Measurements from ENCODE around the gene HPCAL1. TPM values are rescaled to one million over a fixed set of nuclear protein-coding genes. Genes with fewer than 3 reads are reported as not detected.

The HPCAL1 gene
- polyA plus RNA-seq, 1 donor from 2014 or later: 63.4 TPM

GRCh38 chr2:10346929-10347561, 44.3 kb downstream of the HPCAL1 start:
- no peaks in the 10 kb centered on the region for H3K27me3 ChIP-seq (ENCODE audit: insufficient read depth, low read depth, low read length)
- H3K36me3 ChIP-seq (ENCODE audit: insufficient read depth, low read length): no peaks in the 10 kb centered on the region
- H4K20me1 ChIP-seq (ENCODE audit: insufficient read depth): no peaks in the 10 kb centered on the region
- H3K79me2 ChIP-seq (replicated peaks; ENCODE audit: insufficient read depth, low read length): no peaks in the 10 kb centered on the region
- no peak overlapping the region for H3K4me2 ChIP-seq (ENCODE audit: low read length)
- no peaks in the 10 kb centered on the region for H3F3A ChIP-seq (ENCODE audit: insufficient read depth, low read length, poor library complexity, severe bottlenecking)
- H3K9me3 ChIP-seq (ENCODE audit: low read length): no peaks in the 10 kb centered on the region
- no peak overlapping the region for H3K9ac ChIP-seq (ENCODE audit: low read length)
- H3K4me3 ChIP-seq (ENCODE audit: low read length): no peak overlapping the region
- TF ChIP-seq POLR2AphosphoS5 (IDR thresholded peaks at IDR 0.05) (no peak), REST (IDR thresholded peaks at IDR 0.05; ENCODE audit: borderline replicate concordance) (no peak), SMC3 (conservative IDR thresholded peaks at IDR 0.05; ENCODE audit: poor library complexity) (no peak), EZH2 (IDR thresholded peaks at IDR 0.05; ENCODE audit: borderline replicate concordance, insufficient read depth, low read length, poor library complexity, severe bottlenecking) (no peak), EP300 (conservative IDR thresholded peaks at IDR 0.05; ENCODE audit: poor library complexity, severe bottlenecking) (no peak), RAD21 (conservative IDR thresholded peaks at IDR 0.05) (no peak), TAF1 (IDR thresholded peaks at IDR 0.05; ENCODE audit: low read depth) (no peak), MXI1 (conservative IDR thresholded peaks at IDR 0.05; ENCODE audit: poor library complexity, severe bottlenecking) (no peak)
- TF ChIP-seq, protein P1, sequence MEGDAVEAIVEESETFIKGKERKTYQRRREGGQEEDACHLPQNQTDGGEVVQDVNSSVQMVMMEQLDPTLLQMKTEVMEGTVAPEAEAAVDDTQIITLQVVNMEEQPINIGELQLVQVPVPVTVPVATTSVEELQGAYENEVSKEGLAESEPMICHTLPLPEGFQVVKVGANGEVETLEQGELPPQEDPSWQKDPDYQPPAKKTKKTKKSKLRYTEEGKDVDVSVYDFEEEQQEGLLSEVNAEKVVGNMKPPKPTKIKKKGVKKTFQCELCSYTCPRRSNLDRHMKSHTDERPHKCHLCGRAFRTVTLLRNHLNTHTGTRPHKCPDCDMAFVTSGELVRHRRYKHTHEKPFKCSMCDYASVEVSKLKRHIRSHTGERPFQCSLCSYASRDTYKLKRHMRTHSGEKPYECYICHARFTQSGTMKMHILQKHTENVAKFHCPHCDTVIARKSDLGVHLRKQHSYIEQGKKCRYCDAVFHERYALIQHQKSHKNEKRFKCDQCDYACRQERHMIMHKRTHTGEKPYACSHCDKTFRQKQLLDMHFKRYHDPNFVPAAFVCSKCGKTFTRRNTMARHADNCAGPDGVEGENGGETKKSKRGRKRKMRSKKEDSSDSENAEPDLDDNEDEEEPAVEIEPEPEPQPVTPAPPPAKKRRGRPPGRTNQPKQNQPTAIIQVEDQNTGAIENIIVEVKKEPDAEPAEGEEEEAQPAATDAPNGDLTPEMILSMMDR (IDR thresholded peaks at IDR 0.05; ENCODE audit: poor library complexity, severe bottlenecking): no peak
- no peak overlapping the region for H3K27ac ChIP-seq (ENCODE audit: low read length)
- no peak overlapping the region for H2AFZ ChIP-seq (ENCODE audit: low read depth, low read length)
- H3K9me2 ChIP-seq (ENCODE audit: insufficient read depth, low read length): no peaks in the 10 kb centered on the region

- no peaks in the 10 kb centered on the region for H3K79me2 ChIP-seq (replicated peaks; ENCODE audit: insufficient read depth, low read length)
Observed at GRCh38 chr2:10347562-10347948, 44.9 kb downstream of the HPCAL1 start.

More at GRCh38 chr2:10347562-10347948, 44.9 kb downstream of the HPCAL1 start:
- no peaks in the 10 kb centered on the region for H3K9me3 ChIP-seq (ENCODE audit: low read length)
- H3F3A ChIP-seq (ENCODE audit: insufficient read depth, low read length, poor library complexity, severe bottlenecking): no peaks in the 10 kb centered on the region
- no peaks in the 10 kb centered on the region for H3K9me2 ChIP-seq (ENCODE audit: insufficient read depth, low read length)
- no peaks in the 10 kb centered on the region for H3K27me3 ChIP-seq (ENCODE audit: insufficient read depth, low read depth, low read length)
- H3K27ac ChIP-seq (ENCODE audit: low read length): no peak overlapping the region
- H3K9ac ChIP-seq (ENCODE audit: low read length): no peak overlapping the region
- H2AFZ ChIP-seq (ENCODE audit: low read depth, low read length): no peak overlapping the region
- no peak overlapping the region for H3K4me3 ChIP-seq (ENCODE audit: low read length)
- H4K20me1 ChIP-seq (ENCODE audit: insufficient read depth): no peaks in the 10 kb centered on the region
- H3K36me3 ChIP-seq (ENCODE audit: insufficient read depth, low read length): no peaks in the 10 kb centered on the region
- TF ChIP-seq, protein P1 (IDR thresholded peaks at IDR 0.05; ENCODE audit: poor library complexity, severe bottlenecking): no peak
- TF ChIP-seq POLR2AphosphoS5 (IDR thresholded peaks at IDR 0.05) (no peak), REST (IDR thresholded peaks at IDR 0.05; ENCODE audit: borderline replicate concordance) (no peak)
- H3K4me2 ChIP-seq (ENCODE audit: low read length): no peak overlapping the region
